Large intestine (tissue), 3 donors: Measurements from ENCODE around the gene AKAP5. TPM values are rescaled to one million over a fixed set of nuclear protein-coding genes. Genes with fewer than 3 reads are reported as not detected.
A peak's percentile ranks its signal among the peaks of the same experiment; 100 is the strongest.

Experiments used
- DNase-seq, 2 donors: peaks; one replicate each; pipeline versions ENCODE4 v3.0.0 to v3.0.0-alpha.2; 2013
- H3K27ac ChIP-seq: one replicate; pipeline ENCODE4 v1.5.1; 2013; ENCODE audit warnings: low read length
- H3K27me3 ChIP-seq: 2 replicates; pipeline ENCODE4 v1.6.1; 2013; ENCODE audit warnings: low read length; ENCODE audit not compliant: control insufficient read depth, insufficient read depth
- H3K36me3 ChIP-seq: 2 replicates; pipeline ENCODE4 v1.6.1; 2013; ENCODE audit warnings: low read length; ENCODE audit not compliant: control insufficient read depth, insufficient read depth
- H3K4me1 ChIP-seq: one replicate; pipeline ENCODE4 v1.6.1; 2013; ENCODE audit warnings: low read length; ENCODE audit not compliant: control insufficient read depth, insufficient read depth
- H3K4me3 ChIP-seq: one replicate; pipeline ENCODE4 v1.5.1; 2013; ENCODE audit warnings: low read length
- H3K9me3 ChIP-seq: one replicate; pipeline ENCODE4 v1.6.1; 2013; ENCODE audit warnings: mild to moderate bottlenecking, low read depth, low read length, moderate library complexity; ENCODE audit not compliant: control insufficient read depth
- WGBS: methylation state at CpG from one replicate; pipeline ENCODE4 v1.1.5; 2013; ENCODE audit warnings: low lambda C conversion rate; ENCODE audit not compliant: insufficient coverage; 5-methylcytosine and 5-hydroxymethylcytosine counted together
- polyA plus RNA-seq: library from polyadenylated mRNA; unstranded; fragments of 120-200 nt; gene quantifications from one replicate; pipeline ENCODE4 v1.2.1, GENCODE V29; 2013

The AKAP5 gene
- polyA plus RNA-seq, 1 donor: 3.4 TPM

GRCh38 chr14:64434528-64434927 is 30.8 kb upstream of the AKAP5 start:
- no peaks in the 10 kb centered on the region for H3K27me3 ChIP-seq
- peak; percentile 16 to 45 for DNase-seq
- 50% methylated on average over 1 of the region's 3 CpGs for WGBS
- no peaks in the 10 kb centered on the region for H3K9me3 ChIP-seq
- no peak overlapping the region for H3K4me3 ChIP-seq
- peaks cover 30% of the 10 kb centered on the region for H3K36me3 ChIP-seq
- H3K4me1 ChIP-seq: peaks cover 13% of the 10 kb centered on the region
- H3K27ac ChIP-seq: no peak overlapping the region

- DNase-seq: peak; percentile 47 to 74
- no peaks in the 10 kb centered on the region for H3K27me3 ChIP-seq
- H3K27ac ChIP-seq: peak overlapping the region; percentile 39
- no peak overlapping the region for H3K4me3 ChIP-seq
- H3K4me1 ChIP-seq: peaks cover 13% of the 10 kb centered on the region
- peaks cover 28% of the 10 kb centered on the region for H3K36me3 ChIP-seq
- H3K9me3 ChIP-seq: no peaks in the 10 kb centered on the region
- WGBS: no CpG with 5 or more reads among the region's 3 CpGs
These were observed 27.0 kb upstream of the AKAP5 start for GRCh38 chr14:64438181-64438841.

GRCh38 chr14:64439141-64439540 is 26.2 kb upstream of the AKAP5 start:
- peak overlapping the region; percentile 39 for H3K27ac ChIP-seq
- peaks cover 32% of the 10 kb centered on the region for H3K36me3 ChIP-seq
- DNase-seq: no peak
- no peaks in the 10 kb centered on the region for H3K9me3 ChIP-seq
- peaks cover 13% of the 10 kb centered on the region for H3K4me1 ChIP-seq
- 90% methylated on average over 2 of the region's 6 CpGs for WGBS
- no peaks in the 10 kb centered on the region for H3K27me3 ChIP-seq
- H3K4me3 ChIP-seq: no peak overlapping the region

- Histone ChIP-seq H3K27me3 (no peaks in the 10 kb centered on the region), H3K9me3 (no peaks in the 10 kb centered on the region), H3K36me3 (peaks cover 37% of the 10 kb centered on the region), H3K4me1 (peaks cover 11% of the 10 kb centered on the region), H3K27ac (no peak overlapping the region), H3K4me3 (no peak overlapping the region)
- WGBS: 100% methylated on average over 1 of the region's 3 CpGs
- no peak for DNase-seq
These were observed 24.8 kb upstream of the AKAP5 start for GRCh38 chr14:64440494-64440893.

- DNase-seq: no peak
These were observed 22.9 kb upstream of the AKAP5 start for GRCh38 chr14:64442300-64442988.

GRCh38 chr14:64444140-64444539 is 21.2 kb upstream of the AKAP5 start:
- H3K36me3 ChIP-seq: peaks cover 41% of the 10 kb centered on the region
- 100% methylated on average over 1 of the region's 11 CpGs for WGBS

More at GRCh38 chr14:64442300-64442988, 22.9 kb upstream of the AKAP5 start:
- Histone ChIP-seq H3K27ac (no peak overlapping the region), H3K36me3 (peaks cover 35% of the 10 kb centered on the region), H3K9me3 (no peaks in the 10 kb centered on the region), H3K4me3 (no peak overlapping the region), H3K27me3 (no peaks in the 10 kb centered on the region), H3K4me1 (peaks cover 7% of the 10 kb centered on the region)
- WGBS: no CpG with 5 or more reads among the region's 17 CpGs

GRCh38 chr14:64444984-64445845 is 20.1 kb upstream of the AKAP5 start:
- no peak overlapping the region for H3K4me3 ChIP-seq
- no peaks in the 10 kb centered on the region for H3K4me1 ChIP-seq
- H3K27me3 ChIP-seq: no peaks in the 10 kb centered on the region
- WGBS: 86% methylated on average over 1 of the region's 7 CpGs
- peak overlapping the region; percentile 10 for H3K27ac ChIP-seq
- H3K9me3 ChIP-seq: no peaks in the 10 kb centered on the region
- DNase-seq: no peak
- peaks cover 49% of the 10 kb centered on the region for H3K36me3 ChIP-seq

More at GRCh38 chr14:64444140-64444539, 21.2 kb upstream of the AKAP5 start:
- Histone ChIP-seq H3K4me1 (peaks cover under 1% of the 10 kb centered on the region), H3K27ac (no peak overlapping the region), H3K9me3 (no peaks in the 10 kb centered on the region), H3K27me3 (no peaks in the 10 kb centered on the region), H3K4me3 (no peak overlapping the region)
- no peak for DNase-seq

GRCh38 chr14:64447876-64448670 is 17.2 kb upstream of the AKAP5 start:
- H3K4me3 ChIP-seq: no peak overlapping the region
- no peak overlapping the region for H3K27ac ChIP-seq
- H3K9me3 ChIP-seq: no peaks in the 10 kb centered on the region
- DNase-seq: no peak
- H3K36me3 ChIP-seq: peaks cover 40% of the 10 kb centered on the region
- H3K4me1 ChIP-seq: no peaks in the 10 kb centered on the region
- no peaks in the 10 kb centered on the region for H3K27me3 ChIP-seq
- 100% methylated on average over 1 of the region's 5 CpGs for WGBS

- Histone ChIP-seq H3K36me3 (peaks cover 41% of the 10 kb centered on the region), H3K27me3 (no peaks in the 10 kb centered on the region), H3K4me3 (no peak overlapping the region), H3K9me3 (no peaks in the 10 kb centered on the region), H3K4me1 (no peaks in the 10 kb centered on the region), H3K27ac (no peak overlapping the region)
- WGBS: no CpG with 5 or more reads among the region's 2 CpGs
- DNase-seq: no peak
These were observed 15.0 kb upstream of the AKAP5 start for GRCh38 chr14:64450255-64450654.

GRCh38 chr14:64454671-64455070 is 10.6 kb upstream of the AKAP5 start:
- Histone ChIP-seq H3K36me3 (peaks cover 37% of the 10 kb centered on the region), H3K9me3 (no peaks in the 10 kb centered on the region), H3K27me3 (no peaks in the 10 kb centered on the region), H3K4me3 (no peak overlapping the region), H3K27ac (no peak overlapping the region), H3K4me1 (no peaks in the 10 kb centered on the region)
- no peak for DNase-seq
- no CpG with 5 or more reads among the region's 10 CpGs for WGBS
